HG03460 (cell line): ENCODE measurements around the gene ZSCAN10.
"Not testable (repeated sequence)": the region's sequence is repeated elsewhere in the genome, so short reads cannot be mapped to it uniquely, and the experiment has no call there.

Source experiments
- ATAC-seq: cut with Tn5 transposase; IDR thresholded peaks from one replicate; pipeline ENCODE4 v1.9.1; 2021; ENCODE audit not compliant: unreplicated experiment

The ZSCAN10 gene

DNA sequence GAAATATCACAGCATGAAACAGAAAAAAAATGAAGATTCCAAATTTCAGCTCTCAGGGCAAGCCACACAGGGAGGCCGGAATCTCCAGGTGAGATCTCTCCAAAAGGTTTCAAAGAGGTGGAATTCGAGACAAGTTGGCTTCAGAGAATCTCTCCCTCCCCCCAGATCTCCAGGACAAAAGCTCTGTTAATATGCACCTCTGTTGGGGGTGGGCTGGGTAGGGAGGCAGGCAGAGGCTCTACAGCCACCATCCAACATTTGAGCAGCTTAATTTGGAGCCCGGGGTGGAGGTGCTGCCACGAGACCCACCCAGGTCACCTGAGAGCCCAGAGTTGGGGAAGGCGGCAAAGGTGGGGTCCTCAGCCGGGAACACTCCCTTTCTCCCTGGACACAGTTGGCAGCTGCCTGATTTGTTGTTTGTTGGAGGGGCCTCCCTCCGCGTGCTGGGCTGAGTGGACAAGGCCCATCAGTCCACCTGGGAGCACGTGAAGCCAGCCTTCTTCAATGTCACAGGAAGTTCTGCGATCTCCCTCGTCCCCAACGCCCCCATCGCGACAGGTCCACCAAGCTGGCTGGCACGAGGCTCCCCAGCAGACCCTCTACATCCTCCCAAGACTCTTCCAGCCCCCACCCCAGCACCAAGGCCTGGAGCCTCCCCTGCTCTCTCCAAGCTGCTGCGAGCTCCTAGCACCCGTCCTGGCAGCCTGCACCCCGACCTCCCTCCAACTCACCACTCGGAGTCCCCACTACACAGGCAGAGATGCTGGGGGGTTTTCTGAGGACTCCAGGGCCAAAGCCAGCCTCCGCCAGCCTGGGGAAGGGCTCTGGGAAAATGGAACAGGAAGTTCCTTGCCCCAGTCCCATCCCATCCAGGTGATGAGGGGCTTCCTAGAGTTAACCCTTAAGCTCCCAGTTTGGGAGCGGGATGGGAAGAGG lies at the start of gene ZSCAN10:
TSS of gene ZSCAN10 (minus strand) at position 836 of the 936 bp plus-strand sequence. CDS start 6,357 bp downstream, outside the sequence.
- ATAC-seq, result no peak

DNA sequence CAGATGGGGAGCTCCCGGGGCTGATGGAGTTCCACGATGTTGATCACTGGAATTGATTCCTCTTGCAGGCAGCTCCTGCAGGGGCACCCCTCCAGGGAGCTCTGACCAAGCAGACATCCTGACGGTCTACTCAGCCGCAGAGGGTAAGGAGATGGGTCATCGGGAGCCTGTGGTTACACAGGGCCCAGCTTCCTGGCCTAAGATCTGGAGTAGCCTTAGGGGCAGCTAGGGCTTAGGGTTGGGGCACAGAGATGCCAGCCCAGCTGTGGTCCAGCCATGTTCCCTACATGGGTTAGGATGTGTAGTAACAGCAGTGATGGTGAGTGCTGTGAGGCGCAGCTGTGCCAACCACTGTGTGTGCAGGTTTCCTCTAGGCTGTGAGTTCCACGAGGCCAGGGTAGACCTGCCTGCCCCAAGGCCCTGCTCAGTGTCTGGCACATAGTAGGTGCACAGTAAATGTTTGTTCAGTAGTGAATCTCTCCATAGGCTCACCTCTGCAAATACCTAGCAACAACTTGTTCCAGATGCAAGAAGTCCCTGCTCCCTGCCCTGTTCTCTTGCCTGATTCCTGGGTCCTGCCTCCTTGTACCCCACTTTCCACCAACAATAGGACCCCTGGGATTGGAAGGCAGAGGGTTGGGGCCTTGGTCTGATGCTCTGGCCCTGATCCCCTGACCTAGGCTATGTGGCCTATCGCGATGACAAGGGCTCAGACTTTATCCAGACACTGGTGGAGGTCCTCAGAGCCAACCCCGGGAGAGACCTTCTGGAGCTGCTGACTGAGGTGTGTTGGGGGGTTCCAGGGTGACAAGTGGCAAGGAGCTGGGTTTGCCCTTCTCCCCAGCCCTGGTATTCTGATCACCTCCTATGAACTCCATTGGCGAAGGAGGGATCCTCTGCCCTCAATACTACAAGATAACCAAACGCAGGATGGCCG lies 49.4 kb upstream of the ZSCAN10 start:
- ATAC-seq, result no peak

GRCh38 chr16:3147757-3148104 lies 48.6 kb upstream of the ZSCAN10 start:
- ATAC-seq, result no peak

GRCh38 chr16:3147046-3147756 lies 48.1 kb upstream of the ZSCAN10 start:
- no peak for ATAC-seq

GRCh38 chr16:3145660-3146059 lies 46.6 kb upstream of the ZSCAN10 start:
- ATAC-seq, result no peak

GRCh38 chr16:3145151-3145550 lies 46.1 kb upstream of the ZSCAN10 start:
- ATAC-seq, result no peak

DNA sequence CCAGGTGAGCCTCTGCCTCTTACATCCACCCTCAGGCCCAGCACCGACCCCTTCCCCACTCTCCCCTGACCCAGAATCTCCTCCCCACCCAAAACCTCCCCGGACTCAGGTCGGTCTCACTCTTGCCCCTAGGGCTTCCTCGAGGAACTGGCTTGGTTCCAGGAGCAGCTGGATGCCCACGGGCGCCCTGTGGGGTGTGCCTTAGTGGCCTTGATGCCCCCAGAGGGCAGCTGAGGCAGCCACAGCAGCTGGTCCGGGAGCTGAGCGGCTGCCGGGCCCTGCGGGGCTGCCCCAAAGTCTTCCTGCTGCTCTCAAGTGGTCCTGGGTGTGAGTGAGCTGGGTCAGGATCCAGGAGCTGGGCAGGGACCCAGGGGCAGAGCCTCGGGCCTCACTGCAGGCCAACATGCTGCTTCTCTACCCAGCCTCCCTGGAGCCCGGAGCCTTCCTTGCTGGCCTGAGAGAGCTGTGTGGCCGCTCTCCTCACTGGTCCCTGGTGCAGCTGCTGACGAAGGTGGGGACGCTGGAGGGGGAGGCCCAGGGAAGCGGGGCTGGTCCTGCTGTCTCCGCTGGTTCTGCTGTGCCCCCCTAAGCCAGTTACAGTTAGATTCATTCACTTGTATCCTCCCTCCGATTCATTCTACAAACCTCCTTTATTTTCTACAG lies 45.4 kb upstream of the ZSCAN10 start:
- no peak for ATAC-seq

DNA sequence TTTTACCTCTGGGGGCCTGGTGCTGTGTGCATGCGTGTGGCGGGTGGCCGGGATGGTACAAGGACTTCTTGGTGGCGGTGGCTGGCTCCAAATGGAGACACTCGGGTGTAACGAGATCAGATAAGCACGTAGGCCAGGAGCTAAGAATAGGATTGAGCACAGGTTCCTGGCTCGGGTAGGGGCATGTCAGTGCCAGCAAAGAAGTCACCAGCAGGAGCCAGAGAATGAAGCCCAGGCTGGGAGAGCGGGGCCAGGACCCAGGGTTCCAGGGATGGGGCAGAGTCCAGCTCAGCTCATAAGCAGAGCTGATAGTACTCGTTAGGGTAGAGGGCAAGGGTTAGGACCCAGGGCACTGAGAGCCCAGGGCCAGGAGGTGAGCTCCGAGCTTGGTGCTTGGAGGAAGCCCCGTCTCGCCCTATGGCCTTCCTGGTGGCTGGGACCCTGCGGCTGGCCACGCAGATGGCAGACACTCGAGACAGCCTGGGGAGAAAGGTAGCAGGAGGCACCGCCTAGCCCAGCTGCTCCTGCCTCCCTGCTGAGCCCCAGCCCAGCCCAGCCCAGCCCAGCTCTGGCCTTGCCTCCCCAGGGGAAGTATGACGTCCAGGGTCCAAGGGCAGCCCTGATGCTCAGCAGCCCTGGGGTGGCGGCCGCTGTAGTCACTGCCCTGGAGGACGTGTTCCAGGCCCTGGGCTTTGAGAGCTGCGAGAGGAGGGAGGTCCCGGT lies 44.7 kb upstream of the ZSCAN10 start:
- ATAC-seq, result no peak

- no peak for ATAC-seq
These were observed 44.1 kb upstream of the ZSCAN10 start for GRCh38 chr16:3143189-3143588.

DNA sequence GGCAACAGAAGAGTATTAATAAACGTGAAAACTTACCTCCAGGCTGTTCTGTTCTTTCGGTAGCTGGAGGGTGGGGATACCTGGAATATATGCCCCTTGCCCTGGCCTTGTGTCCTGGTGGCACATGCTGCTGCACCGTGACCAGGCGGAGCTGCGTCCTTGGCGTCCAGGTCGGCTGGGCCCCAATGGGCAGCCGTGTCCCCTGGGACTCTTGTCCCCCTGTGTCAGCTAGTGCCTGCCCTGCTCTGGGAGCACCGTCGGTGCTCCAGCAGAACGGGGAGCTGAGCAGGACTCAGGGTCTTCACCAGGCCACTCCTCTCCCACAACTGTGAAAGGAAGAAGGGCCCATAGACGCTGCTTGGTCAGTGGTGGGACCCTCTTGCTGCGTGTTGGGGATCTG lies 43.7 kb upstream of the ZSCAN10 start:
- no peak for ATAC-seq

DNA sequence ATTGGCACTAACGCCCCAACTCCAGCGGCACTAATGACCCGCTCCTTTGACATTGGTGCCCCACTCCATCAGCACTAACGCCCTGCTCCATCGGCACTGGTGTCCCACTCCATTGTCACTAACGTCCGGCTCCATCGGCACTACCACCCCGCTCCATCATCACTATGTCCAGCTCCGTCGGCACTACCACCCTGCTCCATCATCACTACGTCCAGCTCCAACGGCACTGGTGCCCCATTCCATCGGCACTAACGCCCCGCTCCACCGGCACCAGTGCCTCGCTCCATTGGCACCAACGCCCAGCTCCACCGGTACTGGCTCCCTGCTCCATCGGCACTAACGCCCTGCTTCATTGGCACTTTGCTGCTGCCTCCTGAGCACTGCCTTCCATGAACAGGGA lies 43.2 kb upstream of the ZSCAN10 start:
- no peak for ATAC-seq

DNA sequence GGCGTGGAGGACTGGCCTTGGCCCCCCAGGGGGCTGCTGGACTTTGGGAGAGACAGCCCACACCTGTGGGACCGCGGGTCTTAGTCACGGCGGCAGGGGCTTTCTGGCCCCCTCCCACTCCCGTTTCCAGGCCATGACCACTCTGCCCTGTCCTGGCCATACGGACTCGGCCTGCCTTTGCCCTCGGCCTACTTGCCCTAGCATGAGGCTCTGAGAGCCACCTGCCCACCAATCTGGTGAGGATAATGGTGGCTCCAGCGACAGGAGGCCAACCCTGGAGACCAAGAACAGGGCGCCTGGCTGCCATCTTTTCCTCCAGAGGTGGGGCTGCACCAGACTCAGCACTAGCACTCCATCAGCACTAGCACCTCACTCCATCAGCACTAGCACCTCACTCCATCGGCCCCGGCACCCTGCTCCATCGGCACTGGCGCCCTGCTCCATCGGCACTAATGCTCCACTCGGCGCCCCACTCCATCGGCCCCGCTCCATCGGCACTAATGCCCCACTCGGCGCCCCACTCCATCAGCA lies 42.8 kb upstream of the ZSCAN10 start:
- ATAC-seq, result no peak

- no peak for ATAC-seq
These were observed 41.7 kb upstream of the ZSCAN10 start for GRCh38 chr16:3140603-3141427.

- not testable (repeated sequence) for ATAC-seq
These were observed 40.5 kb upstream of the ZSCAN10 start for GRCh38 chr16:3139561-3139960.

GRCh38 chr16:3138823-3139426 lies 39.8 kb upstream of the ZSCAN10 start:
- no peak for ATAC-seq

DNA sequence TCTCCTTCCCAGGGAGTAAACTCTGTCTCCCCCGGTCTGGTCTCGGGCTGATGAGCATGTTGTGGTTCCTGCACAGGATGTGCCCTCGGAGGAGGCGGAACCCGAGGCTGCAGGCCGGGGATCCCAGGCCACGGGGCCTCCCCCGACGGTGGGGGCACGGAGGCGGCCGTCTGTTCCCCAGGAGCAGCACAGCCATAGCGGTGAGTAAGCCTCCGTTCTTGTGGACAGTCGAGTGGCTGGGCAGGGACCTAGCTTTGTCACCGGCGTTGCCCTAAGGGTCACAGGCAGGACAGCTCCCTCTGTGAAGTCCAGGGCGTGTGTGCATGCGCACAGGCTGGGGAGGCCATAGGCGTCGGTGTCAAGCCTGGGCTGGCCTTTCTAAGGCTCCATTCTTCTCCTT lies 39.2 kb upstream of the ZSCAN10 start:
- ATAC-seq, result no peak

GRCh38 chr16:3137267-3137666 lies 38.2 kb upstream of the ZSCAN10 start:
- ATAC-seq, result no peak

- ATAC-seq, result peak; percentile 34
These were observed 36.1 kb upstream of the ZSCAN10 start for GRCh38 chr16:3135126-3135715.
